HTERT RPE-1 (cell line): ENCODE results near the gene EIPR1.

ENCODE experiments used
- in situ Hi-C: fragments of 300-500 bp; cut with MboI; formaldehyde crosslinking; loops from 4 replicates; pipeline ENCODE4 v1.14.3; 2020; ENCODE audit warnings: low sequenced_read_pairs

The EIPR1 gene

DNA sequence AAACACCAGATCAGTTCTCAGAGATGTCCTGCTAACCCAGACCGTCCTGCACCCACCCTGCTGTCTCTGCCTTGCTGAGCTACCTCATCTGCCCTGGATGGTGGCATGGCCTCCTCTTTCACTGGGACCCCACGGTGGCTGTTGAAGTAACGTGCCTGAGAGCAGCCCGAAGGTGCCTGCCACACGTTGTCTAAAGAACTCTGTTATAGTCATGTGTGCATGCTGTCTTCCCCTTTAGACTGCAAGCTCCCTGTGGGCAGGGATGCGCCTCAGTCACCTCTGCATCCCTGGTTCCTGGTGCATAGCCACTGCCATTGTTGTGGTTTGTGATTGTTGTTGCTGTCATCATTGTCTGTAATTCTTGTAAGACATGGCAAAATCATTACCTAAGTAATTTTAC lies 235.9 kb downstream of the EIPR1 start:
- in situ Hi-C loops, result no loop called here

DNA sequence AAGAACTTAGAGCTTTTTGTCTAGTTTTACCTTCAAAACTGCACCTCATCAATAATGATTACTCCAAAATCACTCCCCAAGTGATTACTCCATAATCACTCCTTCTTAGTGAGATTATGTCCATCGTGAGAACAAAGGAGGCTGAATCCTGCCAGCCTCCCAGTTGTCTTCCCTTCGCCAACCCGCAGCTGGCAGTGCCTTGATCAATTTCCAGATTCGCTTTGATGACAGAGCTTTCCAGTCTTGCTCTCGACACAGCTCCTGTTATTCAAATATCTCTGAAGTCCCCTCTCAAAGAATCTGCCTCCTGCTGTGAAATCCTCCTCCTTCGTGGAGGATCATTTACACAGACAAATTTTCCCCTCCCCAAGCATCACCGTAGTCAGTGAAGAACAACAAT lies 237.7 kb downstream of the EIPR1 start:
- in situ Hi-C loops, result no loop called here
